Neural crest cell (in vitro differentiated cells): ENCODE measurements around the gene PIMREG. TPM values are rescaled to one million over a fixed set of nuclear protein-coding genes. Genes with fewer than 3 reads are reported as not detected.

ENCODE experiments used
- DNase-seq: peaks from one replicate; pipeline ENCODE4 v3.0.0; 2021; ENCODE audit warnings: low read depth, mixed read lengths, low spot score
- H3K27ac Mint-ChIP-seq: one replicate; pipeline ENCODE4 v1.8.0; 2021; ENCODE audit warnings: mild to moderate bottlenecking, mixed read lengths; ENCODE audit not compliant: unreplicated experiment
- H3K27me3 Mint-ChIP-seq: 2 replicates; pipeline ENCODE4 v1.8.0; 2021; ENCODE audit warnings: low read depth, mild to moderate bottlenecking, mixed read lengths
- H3K36me3 Mint-ChIP-seq: 2 replicates; pipeline ENCODE4 v1.8.0; 2021; ENCODE audit warnings: low read depth, mild to moderate bottlenecking, mixed read lengths
- H3K4me1 Mint-ChIP-seq: 2 replicates; pipeline ENCODE4 v1.8.0; 2021; ENCODE audit warnings: mixed read lengths
- H3K4me3 Mint-ChIP-seq: one replicate; pipeline ENCODE4 v1.8.0; 2021; ENCODE audit warnings: mild to moderate bottlenecking, mixed read lengths
- H3K9me3 Mint-ChIP-seq: 2 replicates; pipeline ENCODE4 v1.8.0; 2021; ENCODE audit warnings: mixed read lengths
- total RNA-seq: library from RNA; stranded (reverse); gene quantifications from 2 replicates; pipeline ENCODE4 v1.2.1, GENCODE V29; 2021
- TF ChIP-seq, protein P1 (sequence below): fragments of 200-600 bp; sonication (generic); conservative IDR thresholded peaks from 2 replicates; pipeline ENCODE4 v1.5.0; 2021; ENCODE audit warnings: antibody characterized with exemption, mild to moderate bottlenecking

PIMREG gene
- total RNA-seq, 1 donor from 2014 or later = 115 TPM

DNA sequence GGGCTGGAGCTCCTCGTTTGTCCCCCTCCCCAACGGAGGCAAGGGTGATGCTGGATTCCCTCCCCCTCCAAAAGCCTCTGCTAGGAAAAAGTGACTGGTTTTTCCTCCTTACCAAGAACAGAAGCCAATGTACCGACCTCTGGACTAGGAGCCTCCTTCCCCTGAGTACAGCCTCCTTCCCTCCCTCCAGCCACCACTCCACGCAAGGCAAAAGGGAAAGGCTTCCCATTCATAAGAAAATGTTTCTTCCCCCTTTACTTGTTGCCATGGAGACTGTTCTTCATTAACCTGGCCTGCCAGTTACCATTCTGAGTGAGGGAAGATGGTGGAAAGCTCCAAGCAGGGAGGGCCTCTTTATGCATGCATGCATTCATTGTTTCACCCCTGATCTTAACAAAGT is 4.3 kb upstream of the PIMREG start:
- H3K36me3 Mint-ChIP-seq = peaks cover 4% of the 10 kb centered on the region
- no peak for DNase-seq
- TF ChIP-seq, protein P1, sequence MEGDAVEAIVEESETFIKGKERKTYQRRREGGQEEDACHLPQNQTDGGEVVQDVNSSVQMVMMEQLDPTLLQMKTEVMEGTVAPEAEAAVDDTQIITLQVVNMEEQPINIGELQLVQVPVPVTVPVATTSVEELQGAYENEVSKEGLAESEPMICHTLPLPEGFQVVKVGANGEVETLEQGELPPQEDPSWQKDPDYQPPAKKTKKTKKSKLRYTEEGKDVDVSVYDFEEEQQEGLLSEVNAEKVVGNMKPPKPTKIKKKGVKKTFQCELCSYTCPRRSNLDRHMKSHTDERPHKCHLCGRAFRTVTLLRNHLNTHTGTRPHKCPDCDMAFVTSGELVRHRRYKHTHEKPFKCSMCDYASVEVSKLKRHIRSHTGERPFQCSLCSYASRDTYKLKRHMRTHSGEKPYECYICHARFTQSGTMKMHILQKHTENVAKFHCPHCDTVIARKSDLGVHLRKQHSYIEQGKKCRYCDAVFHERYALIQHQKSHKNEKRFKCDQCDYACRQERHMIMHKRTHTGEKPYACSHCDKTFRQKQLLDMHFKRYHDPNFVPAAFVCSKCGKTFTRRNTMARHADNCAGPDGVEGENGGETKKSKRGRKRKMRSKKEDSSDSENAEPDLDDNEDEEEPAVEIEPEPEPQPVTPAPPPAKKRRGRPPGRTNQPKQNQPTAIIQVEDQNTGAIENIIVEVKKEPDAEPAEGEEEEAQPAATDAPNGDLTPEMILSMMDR = no peak
- peak overlapping the region; percentile 20 for H3K27ac Mint-ChIP-seq
- H3K9me3 Mint-ChIP-seq = no peaks in the 10 kb centered on the region
- peaks cover 52% of the 10 kb centered on the region for H3K4me1 Mint-ChIP-seq
- peak overlapping the region; percentile 48 for H3K4me3 Mint-ChIP-seq
- H3K27me3 Mint-ChIP-seq = peaks cover 10% of the 10 kb centered on the region

DNA sequence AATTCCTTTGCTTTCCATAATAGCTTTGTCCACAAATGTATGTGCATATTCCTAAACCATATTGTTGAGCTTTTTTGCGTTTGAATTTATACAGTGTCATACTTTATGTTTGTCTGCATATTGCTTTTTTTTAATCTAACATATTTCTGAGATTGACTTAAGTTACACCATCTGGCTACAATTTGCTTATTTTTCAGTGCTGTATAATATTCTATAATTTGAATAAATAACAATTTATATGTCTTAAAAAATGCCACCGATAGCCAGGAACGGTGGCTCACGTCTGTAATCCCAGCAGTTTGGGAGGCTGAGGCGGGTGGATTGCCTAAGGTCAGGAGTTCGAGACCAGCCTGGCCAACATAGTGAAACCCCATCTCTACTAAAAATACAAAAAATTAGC is 1.5 kb upstream of the PIMREG start:
- peaks cover 3% of the 10 kb centered on the region for H3K27me3 Mint-ChIP-seq
- peaks cover 10% of the 10 kb centered on the region for H3K36me3 Mint-ChIP-seq
- H3K4me3 Mint-ChIP-seq = no peak overlapping the region
- peaks cover 64% of the 10 kb centered on the region for H3K4me1 Mint-ChIP-seq
- no peaks in the 10 kb centered on the region for H3K9me3 Mint-ChIP-seq
- TF ChIP-seq, protein P1 = no peak
- no peak overlapping the region for H3K27ac Mint-ChIP-seq
- no peak for DNase-seq

DNA sequence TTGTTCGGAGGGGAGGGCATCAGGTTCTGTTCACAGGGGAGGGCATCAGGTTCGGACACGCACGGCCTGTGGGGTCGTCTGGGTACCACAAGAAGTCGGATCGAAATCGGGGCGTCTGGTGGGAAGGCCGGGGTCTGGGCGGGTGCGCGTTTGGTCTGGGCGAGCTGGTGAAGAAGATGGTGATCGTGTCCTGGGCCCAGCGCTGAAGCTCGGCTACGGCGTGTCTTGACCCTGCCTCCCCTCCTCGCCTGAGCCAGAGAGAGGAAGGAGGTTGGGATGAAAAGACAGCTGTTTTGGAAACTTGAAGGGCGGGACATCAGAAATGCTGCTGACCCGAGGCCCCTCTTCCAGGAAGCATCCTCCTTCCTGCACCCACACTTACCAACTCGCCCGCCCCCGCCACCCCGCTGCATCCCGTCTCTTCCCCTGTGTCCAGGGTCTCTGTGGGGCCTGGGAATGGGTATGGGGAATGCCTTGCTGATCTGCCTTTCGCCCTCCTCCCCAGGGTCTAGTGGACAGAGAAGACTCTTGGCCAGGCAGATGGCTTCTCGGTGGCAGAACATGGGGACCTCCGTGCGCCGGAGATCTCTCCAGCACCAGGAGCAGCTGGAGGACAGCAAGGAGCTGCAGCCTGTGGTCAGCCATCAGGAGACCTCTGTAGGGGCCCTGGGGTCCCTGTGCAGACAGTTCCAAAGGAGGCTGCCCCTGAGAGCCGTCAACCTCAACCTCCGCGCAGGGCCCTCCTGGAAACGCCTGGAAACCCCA is 498 bp downstream of the PIMREG start:
- Mint-ChIP-seq H3K36me3 (peaks cover 15% of the 10 kb centered on the region), H3K4me3 (peak overlapping the region; percentile 97), H3K4me1 (peaks cover 54% of the 10 kb centered on the region), H3K27ac (peak overlapping the region; percentile 99), H3K27me3 (no peaks in the 10 kb centered on the region), H3K9me3 (no peaks in the 10 kb centered on the region)
- TF ChIP-seq, protein P1 = no peak
- no peak for DNase-seq

DNA sequence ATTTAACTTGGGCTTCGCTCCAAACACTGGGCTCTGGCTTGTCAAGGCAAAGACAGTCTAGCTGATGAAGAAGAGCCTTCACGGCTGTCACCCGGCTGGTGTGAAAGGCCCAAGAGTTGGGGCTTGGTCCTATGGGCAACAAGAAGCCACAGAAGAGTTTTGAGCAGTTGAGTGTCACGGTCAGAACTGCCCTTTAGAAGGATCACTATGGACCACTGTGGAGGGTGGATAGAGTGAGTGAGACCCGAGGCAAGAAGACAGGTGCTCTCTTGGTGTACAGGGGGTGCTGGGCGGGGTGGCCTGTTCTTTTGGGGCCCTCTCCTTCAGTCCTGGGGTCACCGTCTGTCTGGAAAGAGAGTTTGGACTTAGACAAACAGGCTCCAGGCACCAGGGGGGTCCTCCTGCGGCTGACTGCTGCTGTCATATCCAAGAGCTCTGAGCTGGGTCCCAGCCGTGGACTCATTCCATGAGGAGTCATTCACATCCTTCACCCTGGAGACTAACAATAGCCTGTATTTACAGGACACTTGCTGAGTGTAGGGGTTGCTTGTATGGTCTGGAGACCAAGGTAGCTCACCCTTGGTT is 2.4 kb downstream of the PIMREG start:
- no peaks in the 10 kb centered on the region for H3K27me3 Mint-ChIP-seq
- TF ChIP-seq, protein P1 = no peak
- H3K36me3 Mint-ChIP-seq = peaks cover 19% of the 10 kb centered on the region
- DNase-seq = no peak
- H3K27ac Mint-ChIP-seq = no peak overlapping the region
- H3K9me3 Mint-ChIP-seq = no peaks in the 10 kb centered on the region
- peak overlapping the region; percentile 64 for H3K4me3 Mint-ChIP-seq
- peaks cover 54% of the 10 kb centered on the region for H3K4me1 Mint-ChIP-seq

DNA sequence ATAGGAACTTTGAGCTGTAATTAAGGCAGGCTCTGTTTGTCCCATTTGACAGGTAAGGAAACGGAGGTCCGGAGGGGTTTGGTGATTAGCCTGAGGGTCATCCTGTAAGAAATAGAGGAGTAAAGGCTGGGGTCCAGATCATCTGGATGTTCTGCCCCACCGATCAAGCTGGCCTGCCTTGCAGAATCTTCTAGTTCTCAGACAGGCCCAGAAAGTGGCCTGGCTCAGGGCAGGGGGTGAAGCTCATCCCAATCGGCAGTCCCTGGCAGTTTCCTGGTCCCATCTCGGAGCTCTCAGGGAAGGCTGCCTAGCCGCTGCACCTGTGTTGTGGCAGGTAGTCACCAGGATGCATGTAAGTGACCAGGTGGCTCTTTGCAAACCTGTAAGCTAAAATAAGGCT is 4.2 kb downstream of the PIMREG start:
- Mint-ChIP-seq H3K27ac (no peak overlapping the region), H3K4me3 (peak overlapping the region; percentile 78), H3K36me3 (peaks cover 19% of the 10 kb centered on the region), H3K4me1 (peaks cover 58% of the 10 kb centered on the region), H3K27me3 (no peaks in the 10 kb centered on the region), H3K9me3 (no peaks in the 10 kb centered on the region)
- TF ChIP-seq, protein P1 = no peak
- DNase-seq = no peak
